ENCODE results near the gene PABPN1.

Gene PABPN1

GRCh38 chr14:23358553-23359166 is 37.4 kb downstream of the PABPN1 start:
- no peak for DNase-seq

GRCh38 chr14:23359167-23359626 is 37.9 kb downstream of the PABPN1 start:
- DNase-seq = no peak

GRCh38 chr14:23359722-23360447 is 38.6 kb downstream of the PABPN1 start:
- DNase-seq = no peak

- no peak for DNase-seq
Measured at GRCh38 chr14:23360496-23360895, 39.2 kb downstream of the PABPN1 start.

- DNase-seq = no peak
Measured at GRCh38 chr14:23361320-23361719, 40.1 kb downstream of the PABPN1 start.

- DNase-seq = no peak
Measured at GRCh38 chr14:23361763-23362162, 40.5 kb downstream of the PABPN1 start.

GRCh38 chr14:23362200-23362599 is 40.9 kb downstream of the PABPN1 start:
- no peak for DNase-seq

GRCh38 chr14:23364164-23365035 is 43.1 kb downstream of the PABPN1 start:
- no peak for DNase-seq

- no peak for DNase-seq
Measured at GRCh38 chr14:23365036-23365731, 43.9 kb downstream of the PABPN1 start, which contains the start of gene EFS. TSS of gene EFS (minus strand) at chr14:23365172. CDS start at chr14:23365025, 147 bp downstream.

GRCh38 chr14:23365732-23366425 is 44.6 kb downstream of the PABPN1 start:
- no peak for DNase-seq

GRCh38 chr14:23366426-23366921 is 45.2 kb downstream of the PABPN1 start:
- DNase-seq = no peak

GRCh38 chr14:23370221-23370620 is 49.0 kb downstream of the PABPN1 start:
- no peak for DNase-seq

GRCh38 chr14:23371865-23372264 is 50.6 kb downstream of the PABPN1 start:
- no peak for DNase-seq

GRCh38 chr14:23372509-23372908 is 51.3 kb downstream of the PABPN1 start, which contains the start of gene IL25:
TSS of gene IL25 (plus strand) at chr14:23372809.
- DNase-seq = no peak

GRCh38 chr14:23373041-23373440 is 51.8 kb downstream of the PABPN1 start:
- DNase-seq = no peak

All from T-helper 1 cell (primary cell).